Tibial nerve (tissue), 4 donors: Measurements from ENCODE around the gene AEBP2.

Experiments
- EP300 ChIP-seq, 2 donors: sonication (generic); formaldehyde crosslinking; IDR thresholded peaks; one replicate each; pipeline ENCODE4 v1.6.1; 2017; ENCODE audit warnings: antibody characterized with exemption in 2 of 2, mild to moderate bottlenecking in 1 of 2
- POLR2A ChIP-seq, 2 donors: fragments of 450-650 bp; IDR thresholded peaks; one replicate each; pipeline ENCODE4 v1.6.1; 2017; ENCODE audit warnings: antibody characterized with exemption in 2 of 2, mild to moderate bottlenecking in 2 of 2, moderate library complexity in 2 of 2
- TF ChIP-seq, protein P1 (sequence below), 5 experiments: fragments of 200-600 bp in 3 of 5; fragments of 450-650 bp in 2 of 5; sonication (generic) in 3 of 5; IDR thresholded peaks; one replicate each; pipeline ENCODE4 v1.5.1; 2016 to 2019; ENCODE audit warnings: antibody characterized with exemption in 5 of 5, mild to moderate bottlenecking in 3 of 5, moderate library complexity in 2 of 5

DNA sequence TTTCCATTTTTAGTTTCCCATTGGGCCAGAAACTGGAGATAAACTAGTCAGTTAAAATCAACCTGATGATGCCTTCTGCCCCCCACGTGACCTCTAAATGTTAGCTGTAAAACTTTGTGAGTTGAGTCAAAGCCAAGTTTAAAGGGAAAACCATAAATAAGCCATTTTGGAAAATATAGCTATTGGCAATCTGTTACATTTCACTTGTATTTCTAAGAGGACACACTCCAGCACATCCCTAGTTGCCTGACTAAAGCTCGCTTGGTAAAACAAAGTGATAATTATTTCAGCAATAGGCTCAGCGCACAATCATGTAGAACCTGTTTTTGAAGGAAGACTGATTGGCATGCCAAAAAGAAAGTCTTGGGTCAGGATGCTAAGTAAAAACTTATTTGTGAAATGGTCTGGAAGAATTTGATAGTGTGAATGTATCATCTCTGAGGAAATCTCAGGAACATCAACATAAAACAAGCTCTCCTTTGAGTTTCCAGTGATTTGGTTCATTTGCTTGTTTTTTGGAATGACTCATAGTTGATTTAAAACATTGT lies 49.2 kb upstream of the AEBP2 start:
- TF ChIP-seq, protein P1, sequence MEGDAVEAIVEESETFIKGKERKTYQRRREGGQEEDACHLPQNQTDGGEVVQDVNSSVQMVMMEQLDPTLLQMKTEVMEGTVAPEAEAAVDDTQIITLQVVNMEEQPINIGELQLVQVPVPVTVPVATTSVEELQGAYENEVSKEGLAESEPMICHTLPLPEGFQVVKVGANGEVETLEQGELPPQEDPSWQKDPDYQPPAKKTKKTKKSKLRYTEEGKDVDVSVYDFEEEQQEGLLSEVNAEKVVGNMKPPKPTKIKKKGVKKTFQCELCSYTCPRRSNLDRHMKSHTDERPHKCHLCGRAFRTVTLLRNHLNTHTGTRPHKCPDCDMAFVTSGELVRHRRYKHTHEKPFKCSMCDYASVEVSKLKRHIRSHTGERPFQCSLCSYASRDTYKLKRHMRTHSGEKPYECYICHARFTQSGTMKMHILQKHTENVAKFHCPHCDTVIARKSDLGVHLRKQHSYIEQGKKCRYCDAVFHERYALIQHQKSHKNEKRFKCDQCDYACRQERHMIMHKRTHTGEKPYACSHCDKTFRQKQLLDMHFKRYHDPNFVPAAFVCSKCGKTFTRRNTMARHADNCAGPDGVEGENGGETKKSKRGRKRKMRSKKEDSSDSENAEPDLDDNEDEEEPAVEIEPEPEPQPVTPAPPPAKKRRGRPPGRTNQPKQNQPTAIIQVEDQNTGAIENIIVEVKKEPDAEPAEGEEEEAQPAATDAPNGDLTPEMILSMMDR (IDR thresholded peaks at IDR 0.05) = no peak
- TF ChIP-seq EP300 (IDR thresholded peaks at IDR 0.05) = no peak
- TF ChIP-seq POLR2A (IDR thresholded peaks at IDR 0.05) = no peak
